Cardiac muscle cell (in vitro differentiated cells and primary cell): ENCODE measurements around the gene NSMCE1. TPM values are rescaled to one million over a fixed set of nuclear protein-coding genes. Genes with fewer than 3 reads are reported as not detected.

ENCODE experiments used
- DNase-seq, 2 donors: peaks; one replicate each; pipeline versions ENCODE4 v3.0.0 to v3.0.0-alpha.2; 2010 to 2017; ENCODE audit warnings: low read depth in 1 of 2, low spot score in 1 of 2
- H3K27ac ChIP-seq: fragments of 200-600 bp; sonication (generic); 2 replicates; pipeline ENCODE4 v1.5.1; 2016
- H3K27me3 ChIP-seq: fragments of 200-600 bp; sonication (generic); 2 replicates; pipeline ENCODE4 v1.6.0; 2016; ENCODE audit warnings: control low read depth
- H3K36me3 ChIP-seq: fragments of 200-600 bp; sonication (generic); 2 replicates; pipeline ENCODE4 v1.5.1; 2016; ENCODE audit warnings: control low read depth
- H3K4me1 ChIP-seq: fragments of 200-600 bp; sonication (generic); 2 replicates; pipeline ENCODE4 v1.8.1; 2017; ENCODE audit warnings: low read depth, mild to moderate bottlenecking, mixed run types
- H3K4me3 ChIP-seq: fragments of 200-600 bp; sonication (generic); 2 replicates; pipeline ENCODE4 v1.5.1; 2016; ENCODE audit warnings: mild to moderate bottlenecking
- H3K9me3 ChIP-seq: fragments of 200-600 bp; sonication (generic); 2 replicates; pipeline ENCODE4 v1.5.1; 2017; ENCODE audit warnings: low read depth, mild to moderate bottlenecking, control low read depth
- polyA plus RNA-seq: library from polyadenylated mRNA; unstranded; fragments of >200 nt; fragmentation: Nextera tagmentation; extraction: Ambion mirVana; gene quantifications from 2 replicates; pipeline ENCODE4 v1.2.1, GENCODE V29; 2016
- total RNA-seq: library from RNA; depleted of rRNA; stranded (reverse); fragments of >200 nt; gene quantifications from 2 replicates; pipeline ENCODE4 v1.2.3, GENCODE V29; 2016
- TF ChIP-seq, protein P1 (sequence below): IDR thresholded peaks from 2 replicates; pipeline ENCODE4 v1.5.1; 2012; ENCODE audit warnings: low read depth, mild to moderate bottlenecking, low read length

NSMCE1 gene
- total and polyA plus RNA-seq, 2 experiments from 2014 or later = 23.4 to 28.2 TPM

GRCh38 chr16:27235055-27235937 lies 33.3 kb downstream of the NSMCE1 start:
- Histone ChIP-seq H3K36me3 (no peaks in the 10 kb centered on the region), H3K27me3 (no peaks in the 10 kb centered on the region), H3K4me1 (peaks cover 22% of the 10 kb centered on the region), H3K9me3 (no peaks in the 10 kb centered on the region), H3K4me3 (no peak overlapping the region), H3K27ac (no peak overlapping the region)
- peak; percentile 64 to 96 for DNase-seq
- TF ChIP-seq, protein P1, sequence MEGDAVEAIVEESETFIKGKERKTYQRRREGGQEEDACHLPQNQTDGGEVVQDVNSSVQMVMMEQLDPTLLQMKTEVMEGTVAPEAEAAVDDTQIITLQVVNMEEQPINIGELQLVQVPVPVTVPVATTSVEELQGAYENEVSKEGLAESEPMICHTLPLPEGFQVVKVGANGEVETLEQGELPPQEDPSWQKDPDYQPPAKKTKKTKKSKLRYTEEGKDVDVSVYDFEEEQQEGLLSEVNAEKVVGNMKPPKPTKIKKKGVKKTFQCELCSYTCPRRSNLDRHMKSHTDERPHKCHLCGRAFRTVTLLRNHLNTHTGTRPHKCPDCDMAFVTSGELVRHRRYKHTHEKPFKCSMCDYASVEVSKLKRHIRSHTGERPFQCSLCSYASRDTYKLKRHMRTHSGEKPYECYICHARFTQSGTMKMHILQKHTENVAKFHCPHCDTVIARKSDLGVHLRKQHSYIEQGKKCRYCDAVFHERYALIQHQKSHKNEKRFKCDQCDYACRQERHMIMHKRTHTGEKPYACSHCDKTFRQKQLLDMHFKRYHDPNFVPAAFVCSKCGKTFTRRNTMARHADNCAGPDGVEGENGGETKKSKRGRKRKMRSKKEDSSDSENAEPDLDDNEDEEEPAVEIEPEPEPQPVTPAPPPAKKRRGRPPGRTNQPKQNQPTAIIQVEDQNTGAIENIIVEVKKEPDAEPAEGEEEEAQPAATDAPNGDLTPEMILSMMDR = peak; percentile 91

GRCh38 chr16:27234603-27235002 lies 34.0 kb downstream of the NSMCE1 start:
- no peaks in the 10 kb centered on the region for H3K27me3 ChIP-seq
- no peak for DNase-seq
- TF ChIP-seq, protein P1 = no peak
- no peaks in the 10 kb centered on the region for H3K9me3 ChIP-seq
- peaks cover 23% of the 10 kb centered on the region for H3K4me1 ChIP-seq
- no peak overlapping the region for H3K4me3 ChIP-seq
- no peaks in the 10 kb centered on the region for H3K36me3 ChIP-seq
- no peak overlapping the region for H3K27ac ChIP-seq

DNA sequence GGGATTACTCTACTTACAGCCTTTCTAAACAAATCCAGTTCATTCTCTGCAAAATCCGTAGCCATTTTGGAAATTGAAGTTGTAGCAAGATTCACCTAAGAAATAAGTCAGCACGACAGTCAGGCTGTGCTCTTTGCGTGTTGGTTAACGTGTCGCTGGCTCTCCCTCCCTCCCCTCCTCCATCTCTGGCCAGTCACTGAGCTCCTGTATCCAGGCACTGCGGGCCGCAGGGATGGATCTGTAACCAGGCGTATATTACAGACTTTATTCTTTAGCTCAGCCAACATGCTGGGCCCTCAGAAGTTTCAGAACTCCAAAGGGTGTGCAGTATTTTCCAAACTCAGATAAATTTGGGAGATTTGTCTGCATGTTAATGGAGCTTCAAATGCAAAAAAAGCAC lies 34.4 kb downstream of the NSMCE1 start:
- H3K36me3 ChIP-seq = no peaks in the 10 kb centered on the region
- DNase-seq = no peak
- no peak overlapping the region for H3K27ac ChIP-seq
- peaks cover 27% of the 10 kb centered on the region for H3K4me1 ChIP-seq
- H3K4me3 ChIP-seq = no peak overlapping the region
- TF ChIP-seq, protein P1 = no peak
- H3K27me3 ChIP-seq = no peaks in the 10 kb centered on the region
- H3K9me3 ChIP-seq = no peaks in the 10 kb centered on the region

DNA sequence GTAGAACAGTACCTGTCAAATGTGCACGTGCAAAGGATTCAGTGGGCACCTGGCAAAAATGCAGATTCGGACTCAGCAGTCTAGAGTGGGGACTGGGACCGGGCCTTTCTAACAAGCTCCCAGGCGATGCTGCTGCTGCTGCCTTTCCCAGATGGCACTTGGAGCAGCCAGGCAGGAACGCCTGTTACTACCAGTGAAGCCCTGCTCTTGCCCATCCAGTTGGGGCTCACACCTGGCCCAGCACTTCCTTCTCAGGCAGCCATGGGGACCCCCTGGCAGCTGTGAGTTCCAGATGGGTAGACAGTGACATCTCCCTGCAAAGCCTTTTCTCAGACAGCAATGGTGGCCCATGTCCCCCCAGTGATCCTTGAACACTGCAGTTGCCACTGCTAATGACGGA lies 34.8 kb downstream of the NSMCE1 start:
- Histone ChIP-seq H3K4me3 (no peak overlapping the region), H3K27ac (no peak overlapping the region), H3K4me1 (peaks cover 27% of the 10 kb centered on the region), H3K9me3 (no peaks in the 10 kb centered on the region), H3K36me3 (no peaks in the 10 kb centered on the region), H3K27me3 (no peaks in the 10 kb centered on the region)
- TF ChIP-seq, protein P1 = no peak
- no peak for DNase-seq

DNA sequence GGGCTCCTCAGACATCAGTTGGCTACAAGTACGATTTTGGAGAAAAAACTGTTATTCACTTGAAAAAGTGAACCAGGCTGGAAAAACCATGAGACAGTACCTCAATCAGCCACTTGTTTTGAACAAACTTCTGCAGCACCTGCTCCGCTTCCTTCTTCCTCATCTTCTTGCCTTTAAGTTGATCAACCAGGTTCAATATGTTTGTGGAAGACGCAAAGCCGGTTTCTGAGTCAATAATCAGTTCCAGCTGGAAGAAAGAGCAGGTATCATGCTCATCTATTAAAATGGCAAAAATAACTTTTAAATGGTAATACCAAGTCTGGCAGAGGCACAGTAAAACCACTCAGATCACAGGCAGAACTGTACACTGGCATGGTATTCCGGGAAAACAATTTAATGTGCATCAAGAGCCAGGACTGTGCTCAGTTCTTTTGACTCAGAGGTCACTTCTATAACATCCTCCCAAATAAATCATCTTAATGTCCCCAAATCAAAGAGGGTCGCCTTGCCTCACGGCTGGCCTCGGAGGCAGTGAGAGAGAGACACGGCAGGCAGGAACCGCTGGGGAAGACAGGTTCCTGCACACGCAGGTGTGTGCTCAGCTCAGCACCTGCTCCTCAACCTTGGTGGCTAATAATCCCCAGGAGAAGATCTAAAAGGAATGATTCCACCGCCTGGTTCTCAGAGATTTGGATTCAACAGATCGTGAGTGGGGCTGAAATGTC lies 35.5 kb downstream of the NSMCE1 start:
- no peak overlapping the region for H3K4me3 ChIP-seq
- H3K4me1 ChIP-seq = peaks cover 25% of the 10 kb centered on the region
- H3K27ac ChIP-seq = no peak overlapping the region
- no peaks in the 10 kb centered on the region for H3K27me3 ChIP-seq
- no peaks in the 10 kb centered on the region for H3K9me3 ChIP-seq
- H3K36me3 ChIP-seq = no peaks in the 10 kb centered on the region
- TF ChIP-seq, protein P1 = no peak
- DNase-seq = no peak
